ENCODE measurements around the gene JARID2. TPM values are rescaled to one million over a fixed set of nuclear protein-coding genes. Genes with fewer than 3 reads are reported as not detected.

JARID2 gene
- total RNA-seq, 1 experiment from 2014 or later = 180 TPM

DNA sequence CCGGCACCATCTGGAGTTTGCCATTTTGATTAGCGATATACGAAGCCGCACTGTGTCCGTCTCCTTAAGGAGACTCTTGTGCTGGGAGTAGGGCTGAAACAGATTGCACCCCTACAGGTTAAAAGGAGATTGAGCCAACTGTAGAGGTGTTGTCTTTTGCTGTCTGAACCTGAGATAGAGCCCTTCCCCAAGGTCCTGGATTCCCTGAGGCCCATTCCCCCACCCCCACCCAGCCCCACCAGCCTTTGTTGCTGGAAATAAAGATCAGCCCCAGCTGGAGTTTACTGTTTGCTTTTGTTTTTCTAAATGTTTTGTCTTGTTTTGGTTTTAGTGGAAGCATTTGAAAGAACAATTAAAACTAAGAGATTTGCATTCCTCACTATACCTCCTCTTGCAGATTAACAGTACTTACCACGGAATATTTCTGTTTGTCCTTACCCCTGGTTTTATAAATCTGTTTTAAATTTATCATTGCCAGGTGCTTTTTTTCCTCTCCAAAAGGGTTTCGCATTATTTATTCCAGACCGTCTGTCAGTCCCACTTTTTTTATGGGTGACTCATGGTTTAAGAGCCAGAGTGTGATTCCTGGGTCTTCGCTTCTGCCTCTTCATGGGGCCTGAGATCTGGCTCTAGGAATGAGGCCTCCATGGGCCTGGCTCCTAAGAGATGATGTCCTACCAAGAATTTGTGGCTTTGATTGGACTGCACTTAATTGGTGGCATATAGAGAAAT lies 247.7 kb downstream of the JARID2 start:
- no peaks in the 10 kb centered on the region; the same call in 1 of the 2 replicates for H3K27me3 Mint-ChIP-seq (ENCODE audit: low read depth)
- no peaks in the 10 kb centered on the region for H3K9me3 Mint-ChIP-seq
- ATAC-seq (peak; percentile 71), DNase-seq (ENCODE audit: low spot score) (no peak)
- peaks cover 52% of the 10 kb centered on the region for H3K36me3 Mint-ChIP-seq
- ChIA-PET POLR2A (no interaction called here), CTCF (no interaction called here)
- H3K4me3 Mint-ChIP-seq = no peak overlapping the region; the same call in 1 of the 2 replicates
- TF ChIP-seq FOXJ3 (CRISPR knock-in tag; IDR thresholded peaks at IDR 0.05; ENCODE audit: borderline replicate concordance) (no peak), NR3C1 (CRISPR knock-in tag; conservative IDR thresholded peaks at IDR 0.05; ENCODE audit: low read depth) (no peak), ZNF121 (CRISPR knock-in tag; IDR thresholded peaks at IDR 0.05) (no peak), TCF7 (CRISPR knock-in tag; IDR thresholded peaks at IDR 0.05; ENCODE audit: low read depth) (no peak), SMAD4 (CRISPR knock-in tag; IDR thresholded peaks at IDR 0.05) (no peak), TP53 (CRISPR knock-in tag; IDR thresholded peaks at IDR 0.05) (no peak)
- TF ChIP-seq, protein P1, sequence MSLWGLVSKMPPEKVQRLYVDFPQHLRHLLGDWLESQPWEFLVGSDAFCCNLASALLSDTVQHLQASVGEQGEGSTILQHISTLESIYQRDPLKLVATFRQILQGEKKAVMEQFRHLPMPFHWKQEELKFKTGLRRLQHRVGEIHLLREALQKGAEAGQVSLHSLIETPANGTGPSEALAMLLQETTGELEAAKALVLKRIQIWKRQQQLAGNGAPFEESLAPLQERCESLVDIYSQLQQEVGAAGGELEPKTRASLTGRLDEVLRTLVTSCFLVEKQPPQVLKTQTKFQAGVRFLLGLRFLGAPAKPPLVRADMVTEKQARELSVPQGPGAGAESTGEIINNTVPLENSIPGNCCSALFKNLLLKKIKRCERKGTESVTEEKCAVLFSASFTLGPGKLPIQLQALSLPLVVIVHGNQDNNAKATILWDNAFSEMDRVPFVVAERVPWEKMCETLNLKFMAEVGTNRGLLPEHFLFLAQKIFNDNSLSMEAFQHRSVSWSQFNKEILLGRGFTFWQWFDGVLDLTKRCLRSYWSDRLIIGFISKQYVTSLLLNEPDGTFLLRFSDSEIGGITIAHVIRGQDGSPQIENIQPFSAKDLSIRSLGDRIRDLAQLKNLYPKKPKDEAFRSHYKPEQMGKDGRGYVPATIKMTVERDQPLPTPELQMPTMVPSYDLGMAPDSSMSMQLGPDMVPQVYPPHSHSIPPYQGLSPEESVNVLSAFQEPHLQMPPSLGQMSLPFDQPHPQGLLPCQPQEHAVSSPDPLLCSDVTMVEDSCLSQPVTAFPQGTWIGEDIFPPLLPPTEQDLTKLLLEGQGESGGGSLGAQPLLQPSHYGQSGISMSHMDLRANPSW (CRISPR knock-in tag; conservative IDR thresholded peaks at IDR 0.05; ENCODE audit: low read depth) = no peak
- TF ChIP-seq, protein P2, sequence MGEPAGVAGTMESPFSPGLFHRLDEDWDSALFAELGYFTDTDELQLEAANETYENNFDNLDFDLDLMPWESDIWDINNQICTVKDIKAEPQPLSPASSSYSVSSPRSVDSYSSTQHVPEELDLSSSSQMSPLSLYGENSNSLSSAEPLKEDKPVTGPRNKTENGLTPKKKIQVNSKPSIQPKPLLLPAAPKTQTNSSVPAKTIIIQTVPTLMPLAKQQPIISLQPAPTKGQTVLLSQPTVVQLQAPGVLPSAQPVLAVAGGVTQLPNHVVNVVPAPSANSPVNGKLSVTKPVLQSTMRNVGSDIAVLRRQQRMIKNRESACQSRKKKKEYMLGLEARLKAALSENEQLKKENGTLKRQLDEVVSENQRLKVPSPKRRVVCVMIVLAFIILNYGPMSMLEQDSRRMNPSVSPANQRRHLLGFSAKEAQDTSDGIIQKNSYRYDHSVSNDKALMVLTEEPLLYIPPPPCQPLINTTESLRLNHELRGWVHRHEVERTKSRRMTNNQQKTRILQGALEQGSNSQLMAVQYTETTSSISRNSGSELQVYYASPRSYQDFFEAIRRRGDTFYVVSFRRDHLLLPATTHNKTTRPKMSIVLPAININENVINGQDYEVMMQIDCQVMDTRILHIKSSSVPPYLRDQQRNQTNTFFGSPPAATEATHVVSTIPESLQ (CRISPR knock-in tag; IDR thresholded peaks at IDR 0.05) = no peak
- TF ChIP-seq, protein P3, sequence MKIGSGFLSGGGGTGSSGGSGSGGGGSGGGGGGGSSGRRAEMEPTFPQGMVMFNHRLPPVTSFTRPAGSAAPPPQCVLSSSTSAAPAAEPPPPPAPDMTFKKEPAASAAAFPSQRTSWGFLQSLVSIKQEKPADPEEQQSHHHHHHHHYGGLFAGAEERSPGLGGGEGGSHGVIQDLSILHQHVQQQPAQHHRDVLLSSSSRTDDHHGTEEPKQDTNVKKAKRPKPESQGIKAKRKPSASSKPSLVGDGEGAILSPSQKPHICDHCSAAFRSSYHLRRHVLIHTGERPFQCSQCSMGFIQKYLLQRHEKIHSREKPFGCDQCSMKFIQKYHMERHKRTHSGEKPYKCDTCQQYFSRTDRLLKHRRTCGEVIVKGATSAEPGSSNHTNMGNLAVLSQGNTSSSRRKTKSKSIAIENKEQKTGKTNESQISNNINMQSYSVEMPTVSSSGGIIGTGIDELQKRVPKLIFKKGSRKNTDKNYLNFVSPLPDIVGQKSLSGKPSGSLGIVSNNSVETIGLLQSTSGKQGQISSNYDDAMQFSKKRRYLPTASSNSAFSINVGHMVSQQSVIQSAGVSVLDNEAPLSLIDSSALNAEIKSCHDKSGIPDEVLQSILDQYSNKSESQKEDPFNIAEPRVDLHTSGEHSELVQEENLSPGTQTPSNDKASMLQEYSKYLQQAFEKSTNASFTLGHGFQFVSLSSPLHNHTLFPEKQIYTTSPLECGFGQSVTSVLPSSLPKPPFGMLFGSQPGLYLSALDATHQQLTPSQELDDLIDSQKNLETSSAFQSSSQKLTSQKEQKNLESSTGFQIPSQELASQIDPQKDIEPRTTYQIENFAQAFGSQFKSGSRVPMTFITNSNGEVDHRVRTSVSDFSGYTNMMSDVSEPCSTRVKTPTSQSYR (CRISPR knock-in tag; IDR thresholded peaks at IDR 0.05) = no peak
- TF ChIP-seq, protein P4, sequence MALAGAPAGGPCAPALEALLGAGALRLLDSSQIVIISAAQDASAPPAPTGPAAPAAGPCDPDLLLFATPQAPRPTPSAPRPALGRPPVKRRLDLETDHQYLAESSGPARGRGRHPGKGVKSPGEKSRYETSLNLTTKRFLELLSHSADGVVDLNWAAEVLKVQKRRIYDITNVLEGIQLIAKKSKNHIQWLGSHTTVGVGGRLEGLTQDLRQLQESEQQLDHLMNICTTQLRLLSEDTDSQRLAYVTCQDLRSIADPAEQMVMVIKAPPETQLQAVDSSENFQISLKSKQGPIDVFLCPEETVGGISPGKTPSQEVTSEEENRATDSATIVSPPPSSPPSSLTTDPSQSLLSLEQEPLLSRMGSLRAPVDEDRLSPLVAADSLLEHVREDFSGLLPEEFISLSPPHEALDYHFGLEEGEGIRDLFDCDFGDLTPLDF (CRISPR knock-in tag; IDR thresholded peaks at IDR 0.05) = no peak
- TF ChIP-seq, protein P5, sequence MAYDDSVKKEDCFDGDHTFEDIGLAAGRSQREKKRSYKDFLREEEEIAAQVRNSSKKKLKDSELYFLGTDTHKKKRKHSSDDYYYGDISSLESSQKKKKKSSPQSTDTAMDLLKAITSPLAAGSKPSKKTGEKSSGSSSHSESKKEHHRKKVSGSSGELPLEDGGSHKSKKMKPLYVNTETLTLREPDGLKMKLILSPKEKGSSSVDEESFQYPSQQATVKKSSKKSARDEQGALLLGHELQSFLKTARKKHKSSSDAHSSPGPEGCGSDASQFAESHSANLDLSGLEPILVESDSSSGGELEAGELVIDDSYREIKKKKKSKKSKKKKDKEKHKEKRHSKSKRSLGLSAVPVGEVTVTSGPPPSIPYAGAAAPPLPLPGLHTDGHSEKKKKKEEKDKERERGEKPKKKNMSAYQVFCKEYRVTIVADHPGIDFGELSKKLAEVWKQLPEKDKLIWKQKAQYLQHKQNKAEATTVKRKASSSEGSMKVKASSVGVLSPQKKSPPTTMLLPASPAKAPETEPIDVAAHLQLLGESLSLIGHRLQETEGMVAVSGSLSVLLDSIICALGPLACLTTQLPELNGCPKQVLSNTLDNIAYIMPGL (CRISPR knock-in tag; IDR thresholded peaks at IDR 0.05) = no peak
- TF ChIP-seq, protein P6, sequence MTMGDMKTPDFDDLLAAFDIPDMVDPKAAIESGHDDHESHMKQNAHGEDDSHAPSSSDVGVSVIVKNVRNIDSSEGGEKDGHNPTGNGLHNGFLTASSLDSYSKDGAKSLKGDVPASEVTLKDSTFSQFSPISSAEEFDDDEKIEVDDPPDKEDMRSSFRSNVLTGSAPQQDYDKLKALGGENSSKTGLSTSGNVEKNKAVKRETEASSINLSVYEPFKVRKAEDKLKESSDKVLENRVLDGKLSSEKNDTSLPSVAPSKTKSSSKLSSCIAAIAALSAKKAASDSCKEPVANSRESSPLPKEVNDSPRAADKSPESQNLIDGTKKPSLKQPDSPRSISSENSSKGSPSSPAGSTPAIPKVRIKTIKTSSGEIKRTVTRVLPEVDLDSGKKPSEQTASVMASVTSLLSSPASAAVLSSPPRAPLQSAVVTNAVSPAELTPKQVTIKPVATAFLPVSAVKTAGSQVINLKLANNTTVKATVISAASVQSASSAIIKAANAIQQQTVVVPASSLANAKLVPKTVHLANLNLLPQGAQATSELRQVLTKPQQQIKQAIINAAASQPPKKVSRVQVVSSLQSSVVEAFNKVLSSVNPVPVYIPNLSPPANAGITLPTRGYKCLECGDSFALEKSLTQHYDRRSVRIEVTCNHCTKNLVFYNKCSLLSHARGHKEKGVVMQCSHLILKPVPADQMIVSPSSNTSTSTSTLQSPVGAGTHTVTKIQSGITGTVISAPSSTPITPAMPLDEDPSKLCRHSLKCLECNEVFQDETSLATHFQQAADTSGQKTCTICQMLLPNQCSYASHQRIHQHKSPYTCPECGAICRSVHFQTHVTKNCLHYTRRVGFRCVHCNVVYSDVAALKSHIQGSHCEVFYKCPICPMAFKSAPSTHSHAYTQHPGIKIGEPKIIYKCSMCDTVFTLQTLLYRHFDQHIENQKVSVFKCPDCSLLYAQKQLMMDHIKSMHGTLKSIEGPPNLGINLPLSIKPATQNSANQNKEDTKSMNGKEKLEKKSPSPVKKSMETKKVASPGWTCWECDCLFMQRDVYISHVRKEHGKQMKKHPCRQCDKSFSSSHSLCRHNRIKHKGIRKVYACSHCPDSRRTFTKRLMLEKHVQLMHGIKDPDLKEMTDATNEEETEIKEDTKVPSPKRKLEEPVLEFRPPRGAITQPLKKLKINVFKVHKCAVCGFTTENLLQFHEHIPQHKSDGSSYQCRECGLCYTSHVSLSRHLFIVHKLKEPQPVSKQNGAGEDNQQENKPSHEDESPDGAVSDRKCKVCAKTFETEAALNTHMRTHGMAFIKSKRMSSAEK (CRISPR knock-in tag; IDR thresholded peaks at IDR 0.05; ENCODE audit: borderline replicate concordance) = no peak
- TF ChIP-seq, protein P7, sequence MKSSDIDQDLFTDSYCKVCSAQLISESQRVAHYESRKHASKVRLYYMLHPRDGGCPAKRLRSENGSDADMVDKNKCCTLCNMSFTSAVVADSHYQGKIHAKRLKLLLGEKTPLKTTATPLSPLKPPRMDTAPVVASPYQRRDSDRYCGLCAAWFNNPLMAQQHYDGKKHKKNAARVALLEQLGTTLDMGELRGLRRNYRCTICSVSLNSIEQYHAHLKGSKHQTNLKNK (CRISPR knock-in tag; IDR thresholded peaks at IDR 0.05) = no peak
- TF ChIP-seq, protein P8, sequence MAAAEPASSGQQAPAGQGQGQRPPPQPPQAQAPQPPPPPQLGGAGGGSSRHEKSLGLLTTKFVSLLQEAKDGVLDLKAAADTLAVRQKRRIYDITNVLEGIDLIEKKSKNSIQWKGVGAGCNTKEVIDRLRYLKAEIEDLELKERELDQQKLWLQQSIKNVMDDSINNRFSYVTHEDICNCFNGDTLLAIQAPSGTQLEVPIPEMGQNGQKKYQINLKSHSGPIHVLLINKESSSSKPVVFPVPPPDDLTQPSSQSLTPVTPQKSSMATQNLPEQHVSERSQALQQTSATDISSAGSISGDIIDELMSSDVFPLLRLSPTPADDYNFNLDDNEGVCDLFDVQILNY (CRISPR knock-in tag; IDR thresholded peaks at IDR 0.05) = no peak
- 0 out of 2 replicates have a peak overlapping the region, but pooled peaks have one; percentile 78 for H3K27ac Mint-ChIP-seq
- peaks cover 67% of the 10 kb centered on the region for H3K4me1 Mint-ChIP-seq

Data from WTC11 (cell line).